BE2C (cell line): ENCODE data around the gene MAEA.

Experiments used
- DNase-seq: peaks from one replicate; pipeline ENCODE4 v3.0.0-alpha.2; 2020
- H3K27me3 ChIP-seq: fragments of 250-450 bp; sonication (Bioruptor Pico); 2 replicates; pipeline ENCODE4 v1.5.1; 2020; ENCODE audit warnings: mild to moderate bottlenecking
- H3K36me3 ChIP-seq: fragments of 250-450 bp; sonication (Bioruptor Pico); 2 replicates; pipeline ENCODE4 v1.5.1; 2020; ENCODE audit warnings: mild to moderate bottlenecking
- H3K4me1 ChIP-seq: fragments of 250-450 bp; sonication (Bioruptor Pico); 2 replicates; pipeline ENCODE4 v1.5.1; 2020
- H3K4me3 ChIP-seq: 2 replicates; pipeline ENCODE4 v1.5.1; 2011; ENCODE audit warnings: low read depth, low read length
- H3K9me3 ChIP-seq: fragments of 250-450 bp; sonication (Bioruptor Pico); 2 replicates; pipeline ENCODE4 v1.5.1; 2020
- CTCF ChIP-seq: IDR thresholded peaks from 2 replicates; pipeline ENCODE4 v1.5.1; 2012; ENCODE audit warnings: mild to moderate bottlenecking, low read depth, low read length

The MAEA gene

GRCh38 chr4:1252928-1253492, 36.7 kb upstream of the MAEA start:
- H3K4me3 ChIP-seq = no peak overlapping the region
- DNase-seq = no peak
- no peaks in the 10 kb centered on the region for H3K4me1 ChIP-seq
- H3K9me3 ChIP-seq = no peaks in the 10 kb centered on the region; the same call in none of the 2 replicates
- no peaks in the 10 kb centered on the region for H3K27me3 ChIP-seq
- no peak for TF ChIP-seq CTCF
- peaks cover 10% of the 10 kb centered on the region; the same call in 1 of the 2 replicates for H3K36me3 ChIP-seq

- H3K4me1 ChIP-seq = no peaks in the 10 kb centered on the region
- H3K27me3 ChIP-seq = no peaks in the 10 kb centered on the region
- peaks cover 5% of the 10 kb centered on the region for H3K9me3 ChIP-seq
- H3K4me3 ChIP-seq = no peak overlapping the region
- H3K36me3 ChIP-seq = peaks cover 10% of the 10 kb centered on the region; the same call in 1 of the 2 replicates
- no peak for DNase-seq
- no peak for TF ChIP-seq CTCF
These were observed 35.9 kb upstream of the MAEA start for GRCh38 chr4:1253831-1254230.

GRCh38 chr4:1255151-1255550, 34.5 kb upstream of the MAEA start:
- DNase-seq = no peak
- peaks cover 10% of the 10 kb centered on the region; the same call in 1 of the 2 replicates for H3K36me3 ChIP-seq
- H3K4me1 ChIP-seq = no peaks in the 10 kb centered on the region
- no peak for TF ChIP-seq CTCF
- no peaks in the 10 kb centered on the region for H3K27me3 ChIP-seq
- peaks cover 5% of the 10 kb centered on the region for H3K9me3 ChIP-seq
- H3K4me3 ChIP-seq = no peak overlapping the region

GRCh38 chr4:1255699-1256098, 34.0 kb upstream of the MAEA start:
- Histone ChIP-seq H3K27me3 (no peaks in the 10 kb centered on the region), H3K9me3 (peaks cover 5% of the 10 kb centered on the region), H3K4me3 (no peak overlapping the region), H3K36me3 (peaks cover 10% of the 10 kb centered on the region; the same call in 1 of the 2 replicates), H3K4me1 (no peaks in the 10 kb centered on the region)
- no peak for TF ChIP-seq CTCF
- DNase-seq = no peak

- Histone ChIP-seq H3K4me1 (no peaks in the 10 kb centered on the region), H3K4me3 (no peak overlapping the region), H3K27me3 (no peaks in the 10 kb centered on the region), H3K36me3 (no peaks in the 10 kb centered on the region), H3K9me3 (peaks cover 5% of the 10 kb centered on the region)
- TF ChIP-seq CTCF = no peak; the same call in 1 of the 2 replicates
- no peak for DNase-seq
These were observed 31.2 kb upstream of the MAEA start for GRCh38 chr4:1258457-1258856.

GRCh38 chr4:1259966-1260365, 29.7 kb upstream of the MAEA start:
- Histone ChIP-seq H3K36me3 (no peaks in the 10 kb centered on the region), H3K27me3 (no peaks in the 10 kb centered on the region), H3K4me3 (no peak overlapping the region), H3K4me1 (no peaks in the 10 kb centered on the region), H3K9me3 (peaks cover 5% of the 10 kb centered on the region)
- TF ChIP-seq CTCF = no peak
- no peak for DNase-seq
